ENCODE results near the gene OLFML3. TPM values are rescaled to one million over a fixed set of nuclear protein-coding genes. Genes with fewer than 3 reads are reported as not detected.

OLFML3 gene
- total and polyA plus RNA-seq, 2 of the 8 experiments (the other 6 are each of a cell fraction or from before 2014, with no cell fraction given) = 56.0 to 72.3 TPM

- no peak overlapping the region; the same call in 1 of the 2 replicates for H2BK5ac ChIP-seq (ENCODE audit: low read depth, low read length)
- peak in 1 of 2 experiments; percentile 69 for DNase-seq (ENCODE audit: low read depth in 1 of 2, low spot score in 2 of 2)
- H4K20me1 ChIP-seq (replicated peaks in 1 of 2; ENCODE audit: control insufficient read depth in 1 of 2, insufficient read depth in 2 of 2, low read length in 2 of 2) = peaks cover 0 to 4% of the 10 kb centered on the region in 2 experiments
- WGBS, 2 experiments (ENCODE audit: extremely low coverage in 1 of 2, insufficient coverage in 1 of 2, insufficient read length in 1 of 2, insufficient replicate concordance in 2 of 2, low coverage in 1 of 2, low lambda C conversion rate in 2 of 2, missing lambda C conversion rate in 1 of 2) = 1% methylated on average over 52 of the region's 64 CpGs; no CpG with 5 or more reads in 1 of the 2 experiments
- peak overlapping the region; percentile 17 for H3K56ac ChIP-seq (replicated peaks; ENCODE audit: insufficient read length, low read depth, low read length)
- ChIA-PET CTCF (ENCODE audit: partially characterized antibody) (interaction anchor here (0.8 to 4.5 kb wide), 4 partner anchors 9 to 25 kb away, joined by 3 to 20 read pairs (median 5); partner anchors contain the start of genes AP4B1 and DCLRE1B), POLR2A (ENCODE audit: partially characterized antibody) (interaction anchor here (1.0 to 4.4 kb wide), 8 partner anchors 10 to 171 kb away, joined by 3 to 66 read pairs (median 6); partner anchors contain the start of genes AP4B1, DCLRE1B, PHTF1 and RSBN1)
- no peaks in the 10 kb centered on the region for H3K9me3 ChIP-seq (ENCODE audit: insufficient read depth in 2 of 2, low read depth in 1 of 2, low read length in 1 of 2)
- no peak overlapping the region for H4K5ac ChIP-seq (ENCODE audit: insufficient read length, low read depth, low read length)
- H3K23ac ChIP-seq (ENCODE audit: insufficient read length) = no peak overlapping the region
- peaks cover 12% of the 10 kb centered on the region for H3K23me2 ChIP-seq (ENCODE audit: low read depth, low read length)
- 0 out of 2 replicates have a peak overlapping the region, but pooled peaks have one; percentile 11 for H2AFZ ChIP-seq (ENCODE audit: low read length)
- H3K79me1 ChIP-seq (ENCODE audit: low read depth, low read length) = peaks cover 3% of the 10 kb centered on the region
- H2AK5ac ChIP-seq (ENCODE audit: low read depth, low read length) = no peak overlapping the region
- peaks cover 0 to 4% (median under 1%) of the 10 kb centered on the region in 4 experiments; a peak in 4 of 7 replicates for H3K4me1 ChIP-seq (replicated peaks in 1 of 4; ENCODE audit: control insufficient read depth in 3 of 4, insufficient read depth in 4 of 4, low read length in 3 of 4)
- H3K9ac ChIP-seq (replicated peaks in 1 of 4; ENCODE audit: extremely low read depth in 1 of 4, low read depth in 3 of 4, low read length in 3 of 4) = peak overlapping the region in 3 of 4 experiments; percentile 39 to 83 (median 54); a peak in 5 of 7 replicates
- H3K79me2 ChIP-seq (ENCODE audit: control insufficient read depth in 1 of 2, insufficient read depth in 2 of 2, low read length in 2 of 2) = peaks cover 13 to 50% of the 10 kb centered on the region in 2 experiments
- no peaks in the 10 kb centered on the region for H3K36me3 ChIP-seq (ENCODE audit: control insufficient read depth in 2 of 4, insufficient read depth in 4 of 4, low read length in 3 of 4)
- no peak overlapping the region for H3K4ac ChIP-seq (replicated peaks; ENCODE audit: insufficient read length, low read depth, low read length)
- no peak overlapping the region for H3K18ac ChIP-seq (ENCODE audit: extremely low read depth, low read length)
- no peak overlapping the region for H4K91ac ChIP-seq (replicated peaks; ENCODE audit: insufficient read length, low read length)
- H2BK20ac ChIP-seq (ENCODE audit: low read length) = no peak overlapping the region
- H2BK15ac ChIP-seq (ENCODE audit: low read length) = no peak overlapping the region
- no peak overlapping the region for H2BK120ac ChIP-seq (replicated peaks; ENCODE audit: low read depth, low read length)
- FAIRE-seq = no peak
- H4K8ac ChIP-seq (ENCODE audit: extremely low read depth, insufficient read depth, low read length) = peak overlapping the region; percentile 36
- H3K4me3 ChIP-seq (ENCODE audit: extremely low read depth in 1 of 4, insufficient read depth in 2 of 4, low read depth in 3 of 4, low read length in 4 of 4) = peak overlapping the region; percentile 91 to 99 (median 94)
- H3K27me3 ChIP-seq (replicated peaks in 1 of 4; ENCODE audit: control insufficient read depth in 3 of 4, extremely low read depth in 1 of 4, insufficient read depth in 3 of 4, low read length in 3 of 4) = no peaks in the 10 kb centered on the region
- H2BK12ac ChIP-seq (ENCODE audit: low read depth, low read length) = no peak overlapping the region
- no peak overlapping the region for H3K14ac ChIP-seq (ENCODE audit: insufficient read length)
- peak overlapping the region; percentile 84 to 85 for H3K4me2 ChIP-seq (ENCODE audit: insufficient read depth in 1 of 2, low read depth in 2 of 2, low read length in 2 of 2)
- H3K27ac ChIP-seq (ENCODE audit: low read depth, low read length) = peak overlapping the region; percentile 43; the same call in 1 of the 2 replicates
- no peak for TF ChIP-seq JUN (IDR thresholded peaks at IDR 0.05; ENCODE audit: low read depth, low read length)
- no peak for TF ChIP-seq ATF3 (IDR thresholded peaks at IDR 0.05; ENCODE audit: insufficient read depth, low read depth, low read length)
- no peak for TF ChIP-seq POLR2AphosphoS5 (IDR thresholded peaks at IDR 0.05; ENCODE audit: low read depth, low read length)
- TF ChIP-seq SP2 (IDR thresholded peaks at IDR 0.05; ENCODE audit: low read length) = no peak
- no peak for TF ChIP-seq SIX5 (IDR thresholded peaks at IDR 0.05; ENCODE audit: low read depth, low read length)
- TF ChIP-seq YY1 (IDR thresholded peaks at IDR 0.05; ENCODE audit: low read depth, low read length) = no peak
- no peak for TF ChIP-seq CREB1 (IDR thresholded peaks at IDR 0.05)
- no peak for TF ChIP-seq TCF12 (IDR thresholded peaks at IDR 0.05; ENCODE audit: low read depth, low read length)
- TF ChIP-seq PHF8 (conservative IDR thresholded peaks at IDR 0.05; ENCODE audit: low read depth, low read length) = peak; percentile 21
- peak; percentile 87 for TF ChIP-seq SAP30 (IDR thresholded peaks at IDR 0.05; ENCODE audit: insufficient read depth, insufficient replicate concordance, low read length)
- peak; percentile 53 to 60; a peak in 2 of 4 replicates for TF ChIP-seq SIN3A (conservative IDR thresholded peaks at IDR 0.05 in 1 of 2, IDR thresholded peaks at IDR 0.05 in 1 of 2; ENCODE audit: low read depth in 1 of 2, low read length in 2 of 2)
- TF ChIP-seq JUND (IDR thresholded peaks at IDR 0.05; ENCODE audit: low read length) = no peak
Measured at GRCh38 chr1:113929750-113930498, 49.4 kb upstream of the OLFML3 start.

Measured in H1 (cell line).